H9 (cell line): ENCODE results near the gene ARRDC2. TPM values are rescaled to one million over a fixed set of nuclear protein-coding genes. Genes with fewer than 3 reads are reported as not detected.

Experiments used
- DNase-seq: peaks from one replicate; pipeline ENCODE4 v3.0.0-alpha.2; 2017
- H2AFZ ChIP-seq: one replicate; pipeline ENCODE4 v1.6.1; 2013; ENCODE audit warnings: mild to moderate bottlenecking, low read length, control low read depth, moderate library complexity
- H2AK5ac ChIP-seq: 2 replicates; pipeline ENCODE4 v1.6.1; 2013; ENCODE audit warnings: low read length, control low read depth, mixed read lengths; ENCODE audit not compliant: insufficient read length
- H2BK120ac ChIP-seq: one replicate; pipeline ENCODE4 v1.6.1; 2013; ENCODE audit warnings: low read depth, mild to moderate bottlenecking, low read length, control low read depth, inconsistent platforms; ENCODE audit not compliant: poor library complexity, severe bottlenecking
- H2BK12ac ChIP-seq: 2 replicates; pipeline ENCODE4 v1.6.1; 2013; ENCODE audit warnings: low read length, control low read depth, mixed read lengths, low read depth; ENCODE audit not compliant: insufficient read length
- H2BK15ac ChIP-seq: 2 replicates; pipeline ENCODE4 v1.6.1; 2013; ENCODE audit warnings: low read depth, low read length, control low read depth
- H2BK20ac ChIP-seq: one replicate; pipeline ENCODE4 v1.6.1; 2013; ENCODE audit warnings: low read depth, mild to moderate bottlenecking, low read length, control low read depth, inconsistent platforms; ENCODE audit not compliant: poor library complexity, severe bottlenecking
- H2BK5ac ChIP-seq: 2 replicates; pipeline ENCODE4 v1.6.1; 2013; ENCODE audit warnings: low read length, control low read depth, mixed read lengths; ENCODE audit not compliant: insufficient read length
- H3K14ac ChIP-seq: 2 replicates; pipeline ENCODE4 v1.6.1; 2013; ENCODE audit warnings: low read length, control low read depth; ENCODE audit not compliant: insufficient read depth
- H3K18ac ChIP-seq: 2 replicates; pipeline ENCODE4 v1.6.1; 2013; ENCODE audit warnings: low read depth, mild to moderate bottlenecking, mixed read lengths, low read length, control low read depth; ENCODE audit not compliant: insufficient read length
- H3K23ac ChIP-seq: 2 replicates; pipeline ENCODE4 v1.6.1; 2013; ENCODE audit warnings: low read length, control low read depth, mixed read lengths, low read depth; ENCODE audit not compliant: insufficient read length
- H3K23me2 ChIP-seq: 2 replicates; pipeline ENCODE4 v1.6.1; 2013; ENCODE audit warnings: low read depth, mild to moderate bottlenecking, mixed read lengths, low read length, control low read depth; ENCODE audit not compliant: insufficient read length, poor library complexity, severe bottlenecking
- H3K27ac ChIP-seq: 2 replicates; pipeline ENCODE4 v1.5.1; 2013; ENCODE audit warnings: low read length, control low read depth, mixed read lengths, low read depth; ENCODE audit not compliant: insufficient read length
- H3K27me3 ChIP-seq: 2 replicates; pipeline ENCODE4 v1.6.1; 2013; ENCODE audit warnings: low read length, control low read depth, inconsistent platforms; ENCODE audit not compliant: insufficient read depth
- H3K4ac ChIP-seq: 2 replicates; pipeline ENCODE4 v1.6.1; 2013; ENCODE audit warnings: low read depth, mild to moderate bottlenecking, control low read depth, inconsistent platforms, low read length, moderate library complexity
- H3K4me1 ChIP-seq: 2 replicates; pipeline ENCODE4 v1.6.1; 2013; ENCODE audit warnings: low read length, control low read depth, inconsistent platforms; ENCODE audit not compliant: insufficient read depth
- H3K4me2 ChIP-seq: 2 replicates; pipeline ENCODE4 v1.6.1; 2013; ENCODE audit warnings: low read length, control low read depth, mixed read lengths; ENCODE audit not compliant: insufficient read length, insufficient read depth
- H3K56ac ChIP-seq: 2 replicates; pipeline ENCODE4 v1.6.1; 2013; ENCODE audit warnings: low read depth, mild to moderate bottlenecking, mixed read lengths, low read length, control low read depth; ENCODE audit not compliant: insufficient read length
- H3K79me1 ChIP-seq: 2 replicates; pipeline ENCODE4 v1.6.1; 2013; ENCODE audit warnings: low read depth, mild to moderate bottlenecking, moderate library complexity, low read length, control low read depth, inconsistent platforms; ENCODE audit not compliant: insufficient read depth, poor library complexity, severe bottlenecking
- H3K79me2 ChIP-seq: 2 replicates; pipeline ENCODE4 v1.6.1; 2013; ENCODE audit warnings: low read length, control low read depth, inconsistent platforms; ENCODE audit not compliant: insufficient read depth
- H3K9ac ChIP-seq: 2 replicates; pipeline ENCODE4 v1.6.1; 2013; ENCODE audit warnings: low read length, control low read depth, mixed read lengths; ENCODE audit not compliant: insufficient read length; ENCODE audit errors: extremely low read depth
- H3K9me3 ChIP-seq: one replicate; pipeline ENCODE4 v1.6.1; 2013; ENCODE audit warnings: low read depth, low read length, inconsistent platforms; ENCODE audit not compliant: control insufficient read depth
- H3T11ph ChIP-seq: one replicate; pipeline ENCODE4 v1.6.1; 2013; ENCODE audit warnings: mild to moderate bottlenecking, low read length, control low read depth, inconsistent platforms
- H4K20me1 ChIP-seq: one replicate; pipeline ENCODE4 v1.6.1; 2013; ENCODE audit not compliant: control insufficient read depth, insufficient read length, insufficient read depth
- H4K5ac ChIP-seq: 2 replicates; pipeline ENCODE4 v1.6.1; 2013; ENCODE audit warnings: low read depth, mild to moderate bottlenecking, mixed read lengths, low read length, control low read depth; ENCODE audit not compliant: insufficient read length
- H4K8ac ChIP-seq: replicated peaks from 2 replicates; pipeline ENCODE4 v1.6.1; 2013; ENCODE audit warnings: low read length, control low read depth, mixed read lengths, low read depth; ENCODE audit not compliant: insufficient read length
- H4K91ac ChIP-seq: 2 replicates; pipeline ENCODE4 v1.6.1; 2013; ENCODE audit warnings: low read depth, mild to moderate bottlenecking, moderate library complexity, mixed read lengths, low read length, control low read depth; ENCODE audit not compliant: insufficient read length
- H3K27ac Mint-ChIP-seq, 3 experiments: 2 replicates in 2 of 3; 3 replicates in 1 of 3; pipeline ENCODE4 v1.8.0; 2020 to 2021; ENCODE audit warnings: mixed read lengths in 3 of 3, mild to moderate bottlenecking in 1 of 3, moderate library complexity in 1 of 3
- H3K27me3 Mint-ChIP-seq: 2 replicates; pipeline ENCODE4 v1.8.0; 2021; ENCODE audit warnings: low read depth, mild to moderate bottlenecking, moderate library complexity, mixed read lengths
- H3K36me3 Mint-ChIP-seq, 3 experiments: 2 replicates in 2 of 3; 3 replicates in 1 of 3; pipeline ENCODE4 v1.8.0; 2020 to 2021; ENCODE audit warnings: low read depth in 3 of 3, mixed read lengths in 3 of 3; ENCODE audit not compliant: insufficient read depth in 1 of 3
- H3K4me1 Mint-ChIP-seq, 2 experiments: 2 replicates each; pipeline ENCODE4 v1.8.0; 2020; ENCODE audit warnings: mixed read lengths in 2 of 2
- H3K4me3 Mint-ChIP-seq, 2 experiments: 2 replicates in 1 of 2; 3 replicates in 1 of 2; pipeline ENCODE4 v1.8.0; 2020 to 2021; ENCODE audit warnings: mild to moderate bottlenecking in 2 of 2, mixed read lengths in 2 of 2, moderate library complexity in 1 of 2
- H3K9me3 Mint-ChIP-seq, 2 experiments: 2 replicates in 1 of 2; 3 replicates in 1 of 2; pipeline ENCODE4 v1.8.0; 2020; ENCODE audit warnings: mild to moderate bottlenecking in 2 of 2, mixed read lengths in 2 of 2, moderate library complexity in 1 of 2
- CTCF ChIP-seq: fragments of 200-600 bp; sonication (generic); conservative IDR thresholded peaks from 3 replicates; pipeline ENCODE4 v1.8.0; 2021; ENCODE audit warnings: antibody characterized with exemption, mild to moderate bottlenecking
- WGBS: extraction: QIAGEN DNeasy Blood & Tissue Kit; methylation state at CpG from one replicate; pipeline ENCODE4 v1.1.7; 2013; ENCODE audit warnings: missing lambda C conversion rate, low lambda C conversion rate, mixed read lengths; ENCODE audit not compliant: insufficient read length; ENCODE audit errors: extremely low coverage; 5-methylcytosine and 5-hydroxymethylcytosine counted together
- total RNA-seq: library from RNA; stranded (reverse); gene quantifications from 2 replicates; pipeline ENCODE4 v1.2.1, GENCODE V29; 2021

ARRDC2 gene
- total RNA-seq, 1 experiment from 2014 or later = 10.5 TPM

- H3K23me2 ChIP-seq = no peaks in the 10 kb centered on the region
- H3K14ac ChIP-seq = no peak overlapping the region; the same call in 1 of the 2 replicates
- H3K9me3 ChIP-seq = no peaks in the 10 kb centered on the region
- no peaks in the 10 kb centered on the region for H3K9me3 Mint-ChIP-seq
- WGBS = no CpG with 5 or more reads among the region's 22 CpGs
- H2AK5ac ChIP-seq = no peak overlapping the region
- H3K56ac ChIP-seq = no peak overlapping the region
- H3K4ac ChIP-seq = no peak overlapping the region
- no peak for TF ChIP-seq CTCF
- no peak overlapping the region for H3K18ac ChIP-seq
- peak overlapping the region in 2 of 3 experiments; percentile 51 to 92; a peak in 1 of 7 replicates for H3K27ac Mint-ChIP-seq
- no peak overlapping the region for H4K5ac ChIP-seq
- H2AFZ ChIP-seq = no peak overlapping the region
- H4K20me1 ChIP-seq = no peaks in the 10 kb centered on the region
- H2BK120ac ChIP-seq = no peak overlapping the region
- H3K27ac ChIP-seq = no peak overlapping the region
- H3K4me1 Mint-ChIP-seq = peaks cover 3 to 13% of the 10 kb centered on the region in 2 experiments
- no peak overlapping the region for H3K9ac ChIP-seq
- H2BK5ac ChIP-seq = no peak overlapping the region
- H3K27me3 Mint-ChIP-seq = no peaks in the 10 kb centered on the region; the same call in 1 of the 2 replicates
- H3K4me1 ChIP-seq = no peaks in the 10 kb centered on the region
- no peak overlapping the region for H2BK20ac ChIP-seq
- no peaks in the 10 kb centered on the region for H3K79me1 ChIP-seq
- H3T11ph ChIP-seq = no peak overlapping the region
- H3K36me3 Mint-ChIP-seq = peaks cover 0 to 29% (median 12%) of the 10 kb centered on the region in 3 experiments; a peak in 4 of 7 replicates
- H4K8ac ChIP-seq = no peak overlapping the region
- no peak for DNase-seq
- no peak overlapping the region for H3K23ac ChIP-seq
- H2BK15ac ChIP-seq = no peak overlapping the region
- H3K4me2 ChIP-seq = no peak overlapping the region
- no peaks in the 10 kb centered on the region for H3K27me3 ChIP-seq
- H2BK12ac ChIP-seq = no peak overlapping the region
- H3K4me3 Mint-ChIP-seq = no peak overlapping the region
- no peak overlapping the region for H4K91ac ChIP-seq
- no peaks in the 10 kb centered on the region for H3K79me2 ChIP-seq
These were observed 25.5 kb upstream of the ARRDC2 start for GRCh38 chr19:17982430-17982829.
